Cerebellar cortex (tissue), 1 donor: Measurements from ENCODE around the gene CDK4.
A peak's percentile ranks its signal among the peaks of the same experiment; 100 is the strongest.
"Not testable (repeated sequence)": the region's sequence is repeated elsewhere in the genome, so short reads cannot be mapped to it uniquely, and the experiment has no call there.

Experiments used
- DNase-seq: peaks from one replicate; pipeline ENCODE4 v3.0.0-alpha.2; 2015; ENCODE audit warnings: low spot score

The CDK4 gene

GRCh38 chr12:57724003-57724935, 27.8 kb downstream of the CDK4 start:
- no peak for DNase-seq

GRCh38 chr12:57723630-57723962, 28.5 kb downstream of the CDK4 start:
- DNase-seq = no peak

GRCh38 chr12:57722716-57723629, 29.1 kb downstream of the CDK4 start:
- peak; percentile 28 for DNase-seq

GRCh38 chr12:57721846-57722608, 30.1 kb downstream of the CDK4 start:
- DNase-seq = not testable (repeated sequence)

GRCh38 chr12:57720606-57721595, 31.2 kb downstream of the CDK4 start:
- DNase-seq = no peak

- no peak for DNase-seq
Observed at GRCh38 chr12:57719777-57720605, 32.1 kb downstream of the CDK4 start.

- no peak for DNase-seq
Observed at GRCh38 chr12:57718641-57719528, 33.2 kb downstream of the CDK4 start.

GRCh38 chr12:57717846-57718640, 34.1 kb downstream of the CDK4 start:
- DNase-seq = no peak

- DNase-seq = no peak
Observed at GRCh38 chr12:57717131-57717530, 35.0 kb downstream of the CDK4 start.

GRCh38 chr12:57716305-57716704, 35.8 kb downstream of the CDK4 start:
- DNase-seq = no peak

- no peak for DNase-seq
Observed at GRCh38 chr12:57715786-57716185, 36.3 kb downstream of the CDK4 start.

GRCh38 chr12:57715036-57715748, 36.9 kb downstream of the CDK4 start:
- DNase-seq = not testable (repeated sequence)

GRCh38 chr12:57713209-57713608, 38.9 kb downstream of the CDK4 start:
- no peak for DNase-seq

GRCh38 chr12:57712701-57713100, 39.4 kb downstream of the CDK4 start:
- DNase-seq = no peak

GRCh38 chr12:57708296-57708695, 43.8 kb downstream of the CDK4 start:
- DNase-seq = no peak

GRCh38 chr12:57707250-57707649, 44.9 kb downstream of the CDK4 start:
- no peak for DNase-seq

- DNase-seq = no peak
Observed at GRCh38 chr12:57700317-57700716, 51.8 kb downstream of the CDK4 start.
